ENCODE results near the gene BACH1.

The BACH1 gene

DNA sequence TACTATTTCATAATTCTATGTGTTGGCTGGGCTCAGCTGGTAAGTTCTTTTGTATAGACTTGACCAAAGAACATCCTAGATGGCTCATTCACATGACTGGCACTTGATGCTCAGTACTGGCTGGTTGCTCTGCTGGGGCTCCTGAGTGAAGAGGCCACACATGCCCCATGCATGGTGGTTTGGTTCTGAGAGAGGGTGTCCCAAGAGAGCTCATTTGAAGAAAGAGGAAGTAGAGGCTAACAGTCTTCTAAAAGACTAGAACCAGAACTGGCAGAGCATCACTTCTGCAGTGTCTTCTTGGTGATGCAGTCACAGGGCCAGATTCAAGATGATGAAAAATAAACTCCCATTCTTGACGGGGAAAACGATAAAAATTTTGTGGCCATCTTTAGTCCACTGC is 5.2 kb upstream of the BACH1 start:
- DNase-seq = no peak

GRCh38 chr21:29295066-29295650 is 3.6 kb upstream of the BACH1 start:
- no peak for DNase-seq

- no peak for DNase-seq
Measured at GRCh38 chr21:29296446-29296845, 2.3 kb upstream of the BACH1 start.

DNA sequence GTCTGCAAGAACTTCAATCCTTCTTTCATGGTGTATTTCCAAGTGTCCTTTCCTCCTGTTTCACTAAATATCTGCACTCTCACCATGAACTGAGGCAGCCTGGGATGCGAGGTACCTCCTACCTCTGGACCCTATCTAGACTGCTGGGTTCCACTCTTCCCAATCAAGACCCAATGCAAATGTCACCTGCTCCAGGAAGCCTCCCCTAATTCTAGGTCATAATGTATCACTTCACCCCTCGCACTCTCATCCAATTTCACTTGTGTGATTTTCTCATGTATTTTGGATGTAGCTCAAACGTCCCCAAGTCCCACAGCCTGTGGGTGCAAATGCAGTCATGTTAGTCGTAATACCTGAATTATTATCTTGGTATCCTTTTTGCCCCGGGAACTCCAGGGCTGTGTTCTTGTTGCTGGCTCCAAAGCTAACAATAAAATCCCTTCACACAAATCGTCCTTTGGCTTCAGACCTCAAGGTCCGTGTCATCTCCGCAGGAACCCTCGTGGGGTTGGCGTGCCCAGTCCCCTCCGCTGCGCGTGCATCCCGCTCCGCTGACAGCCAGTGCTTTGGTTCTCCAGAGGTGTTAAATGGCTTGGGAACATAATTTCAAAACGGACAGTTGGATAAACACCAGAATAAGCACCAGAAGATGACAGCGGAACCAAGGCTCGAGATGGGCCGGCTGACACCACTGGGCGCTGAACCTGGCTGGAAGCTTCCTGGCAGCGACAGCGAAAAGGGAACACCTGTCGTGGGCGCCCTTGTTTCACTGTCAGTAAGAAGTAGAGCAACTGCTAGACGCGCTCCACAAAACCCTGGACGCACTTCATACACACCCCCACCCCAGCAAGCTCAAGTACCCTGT is 1.0 kb upstream of the BACH1 start:
- no peak for DNase-seq

GRCh38 chr21:29299046-29299915 is 559 bp downstream of the BACH1 start:
- peak; percentile 49 for DNase-seq

DNA sequence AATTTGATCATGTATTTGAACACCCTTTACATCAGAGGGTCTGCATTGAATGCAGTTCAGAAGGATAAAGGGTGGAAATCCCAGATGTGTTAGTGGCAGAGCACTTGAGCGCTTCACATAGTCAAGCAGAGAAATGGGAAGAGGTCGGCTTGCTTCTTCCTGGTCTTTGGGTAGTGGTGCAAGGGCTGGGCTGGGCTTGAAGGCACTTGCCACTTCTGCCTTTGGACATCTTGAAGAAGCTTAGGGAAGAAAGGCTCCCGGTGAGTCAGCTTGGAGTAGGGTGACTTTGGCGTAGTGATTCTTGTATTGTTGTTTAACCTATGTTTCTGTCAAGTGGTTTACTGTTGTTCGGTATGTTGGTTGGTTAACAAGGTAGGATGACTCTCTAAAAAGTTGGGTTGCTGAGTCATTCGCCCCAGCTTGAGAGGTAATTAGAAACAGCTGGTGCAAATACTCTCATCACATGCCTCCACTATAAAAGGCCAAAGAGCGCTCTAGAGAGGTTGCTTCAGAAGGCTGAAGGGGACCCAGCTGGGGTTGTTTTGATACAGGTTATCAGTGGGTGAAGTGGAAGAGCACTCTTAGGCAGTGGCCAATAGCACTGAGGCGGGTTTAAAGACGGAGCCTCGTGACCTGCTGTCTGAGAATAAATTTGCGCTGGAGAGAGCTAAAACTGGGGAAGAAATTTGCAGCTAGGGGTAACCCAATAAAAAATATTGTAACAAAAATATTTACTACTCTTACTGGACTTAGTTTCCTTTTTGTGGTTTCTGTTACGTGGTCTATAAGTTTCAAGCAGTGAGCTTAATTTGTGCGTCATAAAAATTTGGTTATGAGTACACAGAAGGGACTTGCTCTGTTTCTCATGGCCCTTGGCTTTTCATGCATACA is 1.4 kb downstream of the BACH1 start:
- DNase-seq = peak; percentile 93

DNA sequence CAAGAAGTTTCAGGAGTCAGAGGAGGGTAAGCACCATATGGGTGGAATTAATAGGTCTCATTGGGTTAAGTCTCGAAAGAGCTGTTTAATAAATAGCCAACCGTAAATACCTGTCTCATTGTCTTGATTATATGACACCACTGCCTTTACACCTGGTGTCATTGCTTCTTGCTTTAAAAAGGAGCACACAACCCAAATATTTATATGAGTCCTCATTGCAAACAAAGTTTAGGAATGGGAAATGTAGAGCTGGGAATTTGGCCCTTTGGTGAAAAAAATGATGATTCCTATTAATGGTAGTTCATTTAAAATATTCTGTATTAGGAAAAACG is 2.1 kb downstream of the BACH1 start:
- peak in 1 of 2 experiments; percentile 62 for DNase-seq

DNA sequence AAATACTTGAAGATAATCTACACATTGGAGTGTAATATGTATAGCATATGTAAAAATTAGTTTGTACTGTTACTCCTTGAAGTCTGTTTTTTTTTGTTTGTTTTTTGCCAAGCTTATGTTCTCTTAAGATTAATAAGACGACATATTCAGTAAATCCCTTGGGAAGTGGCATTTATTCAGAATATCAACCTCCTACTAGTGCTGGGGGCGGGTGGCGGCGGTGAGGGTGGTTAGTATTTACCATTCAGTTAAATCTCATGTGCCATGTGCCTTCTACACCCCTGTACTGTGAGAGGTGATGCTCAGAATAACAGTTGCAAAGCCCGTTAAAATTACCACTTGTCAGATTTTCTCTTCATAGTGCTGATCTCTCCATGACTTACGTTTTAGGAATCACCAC is 3.0 kb downstream of the BACH1 start:
- DNase-seq = no peak

DNA sequence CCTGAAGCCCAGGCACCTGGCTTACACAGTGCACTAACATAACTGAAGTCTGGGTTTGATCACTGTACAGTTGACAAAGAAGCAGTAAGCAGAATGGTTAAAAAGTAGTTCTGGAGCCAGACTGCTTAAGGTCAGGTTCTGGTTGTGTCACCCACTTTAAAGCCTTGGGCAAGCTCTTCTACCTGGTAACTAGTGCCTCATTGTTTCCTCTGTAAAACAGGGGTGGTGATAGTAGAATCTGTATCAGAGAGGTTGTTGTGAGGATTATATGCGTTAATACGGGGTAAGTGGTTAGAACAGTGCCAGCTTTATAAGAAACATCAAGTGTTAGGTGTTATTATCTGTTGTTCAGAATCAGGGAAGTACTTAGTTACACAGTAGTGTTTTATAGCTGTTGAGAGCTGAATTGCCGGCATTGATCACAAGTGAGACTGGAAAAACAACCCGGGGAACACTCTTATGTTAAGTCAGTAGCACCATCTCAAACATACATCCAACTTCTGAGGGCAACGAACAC is 3.7 kb downstream of the BACH1 start:
- DNase-seq = peak; percentile 24 to 74

GRCh38 chr21:29303288-29303687 is 4.6 kb downstream of the BACH1 start:
- DNase-seq = no peak

DNA sequence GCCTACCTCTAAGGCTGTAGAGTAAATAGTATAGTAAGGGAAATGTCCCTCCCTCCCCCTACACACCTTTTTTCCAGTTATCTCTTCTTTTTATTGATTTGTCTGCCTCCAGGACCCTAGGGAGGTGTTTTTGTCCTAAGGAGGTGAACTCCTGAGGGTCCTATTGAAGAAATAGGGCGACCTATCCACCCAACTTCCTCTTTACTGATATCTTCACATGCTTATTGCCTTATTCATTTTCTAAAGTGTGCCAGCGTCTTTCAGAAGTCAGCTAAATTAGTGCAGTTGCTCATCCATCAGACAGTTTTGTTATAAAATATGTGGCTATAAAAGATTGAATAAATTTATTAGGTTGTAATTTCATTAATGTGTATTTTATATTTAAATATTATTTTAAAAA is 5.9 kb downstream of the BACH1 start:
- DNase-seq = no peak

GRCh38 chr21:29305068-29305467 is 6.3 kb downstream of the BACH1 start:
- DNase-seq = no peak

DNA sequence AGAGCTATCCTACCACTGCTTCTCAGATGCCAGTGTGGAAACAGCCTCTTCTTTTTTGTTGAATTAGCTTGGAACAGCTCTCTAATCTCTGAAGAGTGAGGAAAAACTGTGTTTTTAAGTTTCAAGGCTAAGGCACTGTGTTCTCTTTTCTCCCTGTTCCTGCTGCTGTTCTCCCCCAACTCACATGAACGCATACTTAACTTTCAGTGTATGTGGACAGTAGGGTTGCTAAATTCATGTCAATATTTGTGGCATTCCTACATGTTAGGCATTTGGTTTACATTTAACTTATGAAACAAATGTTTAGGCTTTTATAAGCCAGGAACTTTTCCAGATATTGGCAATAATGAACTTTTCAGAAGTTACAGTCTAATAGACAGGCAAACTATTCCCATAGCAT is 6.8 kb downstream of the BACH1 start:
- DNase-seq = no peak

GRCh38 chr21:29306920-29307319 is 8.2 kb downstream of the BACH1 start:
- no peak for DNase-seq

GRCh38 chr21:29307718-29308455 is 9.2 kb downstream of the BACH1 start:
- no peak for DNase-seq

DNA sequence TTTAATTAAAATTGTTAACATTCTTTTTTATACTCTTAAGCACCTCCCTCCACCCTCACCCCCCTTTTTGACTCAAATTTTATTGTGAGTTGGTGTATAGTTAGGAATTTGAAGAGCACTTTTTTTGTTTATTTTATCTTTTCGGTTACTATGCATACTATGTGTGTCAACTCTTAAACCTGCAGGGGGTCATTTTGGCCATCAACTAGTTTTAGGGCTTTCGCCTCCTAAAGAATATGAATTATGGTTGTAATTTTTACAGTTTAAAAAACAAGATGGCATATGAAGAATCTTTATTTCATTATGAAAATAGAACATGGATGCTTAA is 9.7 kb downstream of the BACH1 start:
- no peak for DNase-seq

- DNase-seq = no peak
Measured at GRCh38 chr21:29309703-29310102, 11.0 kb downstream of the BACH1 start.

DNA sequence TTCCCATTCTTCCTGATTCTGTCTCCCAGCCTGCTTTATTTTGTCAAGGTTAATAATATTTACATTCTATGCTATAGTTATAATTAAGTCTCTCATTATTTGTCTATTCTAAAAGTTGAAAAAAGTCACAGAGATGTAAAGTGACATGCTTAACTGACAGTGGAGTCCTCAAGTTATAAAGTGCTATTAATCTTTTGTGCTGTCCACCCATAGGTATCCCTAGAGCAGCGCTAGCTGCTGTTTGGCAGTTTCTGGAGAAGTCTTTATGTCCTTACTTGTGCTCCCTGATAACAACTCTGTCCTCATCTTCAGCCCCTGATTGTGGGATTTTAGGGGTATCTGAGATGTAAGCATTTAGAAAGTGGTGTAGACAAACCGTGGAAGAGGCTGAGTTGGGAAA is 13.1 kb downstream of the BACH1 start:
- DNase-seq = no peak

- DNase-seq = no peak
Measured at GRCh38 chr21:29312981-29313380, 14.3 kb downstream of the BACH1 start.

DNA sequence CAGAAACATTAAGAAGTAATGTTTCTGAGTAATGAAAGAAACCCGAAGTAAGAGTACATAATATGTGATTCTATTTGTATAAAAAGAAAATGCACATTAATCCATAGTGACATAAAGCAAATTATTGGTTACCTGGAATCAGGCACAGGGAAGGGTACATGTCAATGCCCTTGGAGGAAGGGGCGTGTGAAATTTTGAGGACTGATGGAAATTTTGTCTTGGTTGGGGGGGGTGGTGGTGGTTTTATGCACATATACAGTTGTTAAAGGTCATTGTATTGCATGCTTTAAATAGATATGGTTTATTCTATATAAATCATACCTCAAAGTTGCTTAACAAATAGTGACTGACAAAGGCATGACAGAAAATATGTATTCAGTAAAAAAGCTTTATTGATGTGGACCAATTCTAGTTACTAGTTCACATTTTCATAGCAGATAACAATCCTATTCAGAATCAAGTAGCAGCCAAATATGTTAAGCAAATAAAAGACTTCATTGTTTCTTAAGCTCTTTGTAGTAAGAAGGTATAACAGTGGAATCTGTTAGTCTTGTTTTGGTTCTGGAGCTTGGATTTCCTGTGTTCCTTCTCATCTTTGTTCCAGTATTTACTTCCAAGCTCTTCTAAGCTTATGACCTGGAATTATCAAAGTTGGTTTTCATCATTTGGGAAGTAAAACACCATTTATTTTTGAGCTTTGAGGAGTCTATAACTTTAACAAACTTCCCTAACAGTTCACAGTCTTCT is 15.1 kb downstream of the BACH1 start:
- no peak for DNase-seq

GRCh38 chr21:29315131-29315749 is 16.5 kb downstream of the BACH1 start:
- no peak for DNase-seq

All from NCI-H524 (cell line).